ENCODE results near the gene SORCS2. TPM values are rescaled to one million over a fixed set of nuclear protein-coding genes. Genes with fewer than 3 reads are reported as not detected.

SORCS2 gene
- total and polyA plus RNA-seq, 2 of the 8 experiments (the other 6 are each of a cell fraction or from before 2014, with no cell fraction given), result 0.36 to 1.8 TPM

GRCh38 chr4:7708238-7708637 is 515.9 kb downstream of the SORCS2 start (continued):
- TF ChIP-seq, protein P1, sequence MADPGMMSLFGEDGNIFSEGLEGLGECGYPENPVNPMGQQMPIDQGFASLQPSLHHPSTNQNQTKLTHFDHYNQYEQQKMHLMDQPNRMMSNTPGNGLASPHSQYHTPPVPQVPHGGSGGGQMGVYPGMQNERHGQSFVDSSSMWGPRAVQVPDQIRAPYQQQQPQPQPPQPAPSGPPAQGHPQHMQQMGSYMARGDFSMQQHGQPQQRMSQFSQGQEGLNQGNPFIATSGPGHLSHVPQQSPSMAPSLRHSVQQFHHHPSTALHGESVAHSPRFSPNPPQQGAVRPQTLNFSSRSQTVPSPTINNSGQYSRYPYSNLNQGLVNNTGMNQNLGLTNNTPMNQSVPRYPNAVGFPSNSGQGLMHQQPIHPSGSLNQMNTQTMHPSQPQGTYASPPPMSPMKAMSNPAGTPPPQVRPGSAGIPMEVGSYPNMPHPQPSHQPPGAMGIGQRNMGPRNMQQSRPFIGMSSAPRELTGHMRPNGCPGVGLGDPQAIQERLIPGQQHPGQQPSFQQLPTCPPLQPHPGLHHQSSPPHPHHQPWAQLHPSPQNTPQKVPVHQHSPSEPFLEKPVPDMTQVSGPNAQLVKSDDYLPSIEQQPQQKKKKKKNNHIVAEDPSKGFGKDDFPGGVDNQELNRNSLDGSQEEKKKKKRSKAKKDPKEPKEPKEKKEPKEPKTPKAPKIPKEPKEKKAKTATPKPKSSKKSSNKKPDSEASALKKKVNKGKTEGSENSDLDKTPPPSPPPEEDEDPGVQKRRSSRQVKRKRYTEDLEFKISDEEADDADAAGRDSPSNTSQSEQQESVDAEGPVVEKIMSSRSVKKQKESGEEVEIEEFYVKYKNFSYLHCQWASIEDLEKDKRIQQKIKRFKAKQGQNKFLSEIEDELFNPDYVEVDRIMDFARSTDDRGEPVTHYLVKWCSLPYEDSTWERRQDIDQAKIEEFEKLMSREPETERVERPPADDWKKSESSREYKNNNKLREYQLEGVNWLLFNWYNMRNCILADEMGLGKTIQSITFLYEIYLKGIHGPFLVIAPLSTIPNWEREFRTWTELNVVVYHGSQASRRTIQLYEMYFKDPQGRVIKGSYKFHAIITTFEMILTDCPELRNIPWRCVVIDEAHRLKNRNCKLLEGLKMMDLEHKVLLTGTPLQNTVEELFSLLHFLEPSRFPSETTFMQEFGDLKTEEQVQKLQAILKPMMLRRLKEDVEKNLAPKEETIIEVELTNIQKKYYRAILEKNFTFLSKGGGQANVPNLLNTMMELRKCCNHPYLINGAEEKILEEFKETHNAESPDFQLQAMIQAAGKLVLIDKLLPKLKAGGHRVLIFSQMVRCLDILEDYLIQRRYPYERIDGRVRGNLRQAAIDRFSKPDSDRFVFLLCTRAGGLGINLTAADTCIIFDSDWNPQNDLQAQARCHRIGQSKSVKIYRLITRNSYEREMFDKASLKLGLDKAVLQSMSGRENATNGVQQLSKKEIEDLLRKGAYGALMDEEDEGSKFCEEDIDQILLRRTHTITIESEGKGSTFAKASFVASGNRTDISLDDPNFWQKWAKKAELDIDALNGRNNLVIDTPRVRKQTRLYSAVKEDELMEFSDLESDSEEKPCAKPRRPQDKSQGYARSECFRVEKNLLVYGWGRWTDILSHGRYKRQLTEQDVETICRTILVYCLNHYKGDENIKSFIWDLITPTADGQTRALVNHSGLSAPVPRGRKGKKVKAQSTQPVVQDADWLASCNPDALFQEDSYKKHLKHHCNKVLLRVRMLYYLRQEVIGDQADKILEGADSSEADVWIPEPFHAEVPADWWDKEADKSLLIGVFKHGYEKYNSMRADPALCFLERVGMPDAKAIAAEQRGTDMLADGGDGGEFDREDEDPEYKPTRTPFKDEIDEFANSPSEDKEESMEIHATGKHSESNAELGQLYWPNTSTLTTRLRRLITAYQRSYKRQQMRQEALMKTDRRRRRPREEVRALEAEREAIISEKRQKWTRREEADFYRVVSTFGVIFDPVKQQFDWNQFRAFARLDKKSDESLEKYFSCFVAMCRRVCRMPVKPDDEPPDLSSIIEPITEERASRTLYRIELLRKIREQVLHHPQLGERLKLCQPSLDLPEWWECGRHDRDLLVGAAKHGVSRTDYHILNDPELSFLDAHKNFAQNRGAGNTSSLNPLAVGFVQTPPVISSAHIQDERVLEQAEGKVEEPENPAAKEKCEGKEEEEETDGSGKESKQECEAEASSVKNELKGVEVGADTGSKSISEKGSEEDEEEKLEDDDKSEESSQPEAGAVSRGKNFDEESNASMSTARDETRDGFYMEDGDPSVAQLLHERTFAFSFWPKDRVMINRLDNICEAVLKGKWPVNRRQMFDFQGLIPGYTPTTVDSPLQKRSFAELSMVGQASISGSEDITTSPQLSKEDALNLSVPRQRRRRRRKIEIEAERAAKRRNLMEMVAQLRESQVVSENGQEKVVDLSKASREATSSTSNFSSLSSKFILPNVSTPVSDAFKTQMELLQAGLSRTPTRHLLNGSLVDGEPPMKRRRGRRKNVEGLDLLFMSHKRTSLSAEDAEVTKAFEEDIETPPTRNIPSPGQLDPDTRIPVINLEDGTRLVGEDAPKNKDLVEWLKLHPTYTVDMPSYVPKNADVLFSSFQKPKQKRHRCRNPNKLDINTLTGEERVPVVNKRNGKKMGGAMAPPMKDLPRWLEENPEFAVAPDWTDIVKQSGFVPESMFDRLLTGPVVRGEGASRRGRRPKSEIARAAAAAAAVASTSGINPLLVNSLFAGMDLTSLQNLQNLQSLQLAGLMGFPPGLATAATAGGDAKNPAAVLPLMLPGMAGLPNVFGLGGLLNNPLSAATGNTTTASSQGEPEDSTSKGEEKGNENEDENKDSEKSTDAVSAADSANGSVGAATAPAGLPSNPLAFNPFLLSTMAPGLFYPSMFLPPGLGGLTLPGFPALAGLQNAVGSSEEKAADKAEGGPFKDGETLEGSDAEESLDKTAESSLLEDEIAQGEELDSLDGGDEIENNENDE (IDR thresholded peaks at IDR 0.05; ENCODE audit: insufficient replicate concordance, low read length), result no peak
- no peak for TF ChIP-seq CBX5 (IDR thresholded peaks at IDR 0.05; ENCODE audit: low read depth, low read length)
- no peak for TF ChIP-seq CHD2 (IDR thresholded peaks at IDR 0.05; ENCODE audit: low read length)
- TF ChIP-seq MAFK (IDR thresholded peaks at IDR 0.05; ENCODE audit: low read depth, low read length), result no peak
- TF ChIP-seq SUZ12 (IDR thresholded peaks at IDR 0.05; ENCODE audit: low read length), result no peak
- TF ChIP-seq POU5F1 (IDR thresholded peaks at IDR 0.05; ENCODE audit: low read depth, low read length), result no peak
- no peak for TF ChIP-seq POLR2AphosphoS5 (IDR thresholded peaks at IDR 0.05; ENCODE audit: low read depth, low read length)
- no peak for TF ChIP-seq SIX5 (IDR thresholded peaks at IDR 0.05; ENCODE audit: low read depth, low read length)
- no peak for TF ChIP-seq CHD1 (IDR thresholded peaks at IDR 0.05; ENCODE audit: low read depth, low read length)
- TF ChIP-seq EZH2 (IDR thresholded peaks at IDR 0.05; ENCODE audit: low read depth, low read length, severe bottlenecking), result no peak
- TF ChIP-seq SP2 (IDR thresholded peaks at IDR 0.05; ENCODE audit: low read length), result no peak
